SK-N-SH (cell line): ENCODE results near the gene GUCY1A2.

Experiments
- CHD2 ChIP-seq: fragments of 150-350 bp; IDR thresholded peaks from 2 replicates; pipeline ENCODE4 v1.6.1; 2018; ENCODE audit warnings: low read length; ENCODE audit not compliant: partially characterized antibody
- CTCF ChIP-seq: fragments of 200-600 bp; sonication (generic); IDR thresholded peaks from 2 replicates; pipeline ENCODE4 v1.6.1; 2017; ENCODE audit warnings: antibody characterized with exemption, mild to moderate bottlenecking, moderate library complexity
- POLR2AphosphoS5 ChIP-seq: IDR thresholded peaks from 2 replicates; pipeline ENCODE4 v1.6.1; 2012; ENCODE audit warnings: low read depth, low read length
- RFX5 ChIP-seq: IDR thresholded peaks from 2 replicates; pipeline ENCODE4 v1.6.1; 2012; ENCODE audit warnings: mild to moderate bottlenecking, improper control_type of control experiment, low read length

- TF ChIP-seq CTCF, result no peak
- TF ChIP-seq CHD2, result no peak
- TF ChIP-seq POLR2AphosphoS5, result no peak
- no peak for TF ChIP-seq RFX5
Observed at GRCh38 chr11:106996691-106997090, 21.6 kb downstream of the GUCY1A2 start.
